Muscle layer of colon (tissue), 2 donors: Measurements from ENCODE around the gene DOK3.

Source experiments
- H3K27ac ChIP-seq: one replicate; pipeline ENCODE4 v1.7.0; 2013; ENCODE audit warnings: low read depth, mild to moderate bottlenecking, low read length, moderate library complexity
- H3K27me3 ChIP-seq, 2 donors: one replicate each; pipeline ENCODE4 v1.7.0; 2013; ENCODE audit warnings: low read length in 2 of 2, mild to moderate bottlenecking in 2 of 2; ENCODE audit not compliant: insufficient read depth in 2 of 2, control insufficient read depth in 1 of 2
- H3K36me3 ChIP-seq: one replicate; pipeline ENCODE4 v1.7.0; 2013; ENCODE audit warnings: mild to moderate bottlenecking, low read length; ENCODE audit not compliant: insufficient read depth
- H3K4me1 ChIP-seq: one replicate; pipeline ENCODE4 v1.7.0; 2013; ENCODE audit warnings: mild to moderate bottlenecking, low read length; ENCODE audit not compliant: insufficient read depth
- H3K4me3 ChIP-seq, 2 donors: one replicate each; pipeline ENCODE4 v1.7.0; 2013; ENCODE audit warnings: low read length in 2 of 2, low read depth in 1 of 2, mild to moderate bottlenecking in 1 of 2, moderate library complexity in 1 of 2
- H3K9ac ChIP-seq: one replicate; pipeline ENCODE4 v1.7.0; 2013; ENCODE audit warnings: low read length
- H3K9me3 ChIP-seq: one replicate; pipeline ENCODE4 v1.7.0; 2013; ENCODE audit warnings: mild to moderate bottlenecking, low read length
- donor health status: abdominal sarcoma.
- donor health status: Adenocarcinoma of cecum.

Gene DOK3

GRCh38 chr5:177467436-177467835 is 42.2 kb downstream of the DOK3 start:
- Histone ChIP-seq H3K27me3 (no peaks in the 10 kb centered on the region), H3K36me3 (peaks cover 22% of the 10 kb centered on the region), H3K4me1 (peaks cover 24% of the 10 kb centered on the region), H3K9ac (no peak overlapping the region), H3K27ac (no peak overlapping the region), H3K9me3 (no peaks in the 10 kb centered on the region), H3K4me3 (no peak overlapping the region)

- H3K4me3 ChIP-seq, result no peak overlapping the region
- no peak overlapping the region for H3K27ac ChIP-seq
- no peaks in the 10 kb centered on the region for H3K27me3 ChIP-seq
- no peaks in the 10 kb centered on the region for H3K9me3 ChIP-seq
- H3K9ac ChIP-seq, result no peak overlapping the region
- H3K36me3 ChIP-seq, result peaks cover 22% of the 10 kb centered on the region
- H3K4me1 ChIP-seq, result peaks cover 20% of the 10 kb centered on the region
Observed at GRCh38 chr5:177466861-177467260, 42.8 kb downstream of the DOK3 start.

GRCh38 chr5:177465044-177465443 is 44.6 kb downstream of the DOK3 start:
- H3K36me3 ChIP-seq, result peaks cover 26% of the 10 kb centered on the region
- H3K9ac ChIP-seq, result no peak overlapping the region
- H3K27me3 ChIP-seq, result no peaks in the 10 kb centered on the region
- H3K4me3 ChIP-seq, result no peak overlapping the region
- H3K9me3 ChIP-seq, result no peaks in the 10 kb centered on the region
- no peak overlapping the region for H3K27ac ChIP-seq
- peaks cover 2% of the 10 kb centered on the region for H3K4me1 ChIP-seq

GRCh38 chr5:177462021-177462670 is 47.5 kb downstream of the DOK3 start:
- no peak overlapping the region for H3K9ac ChIP-seq
- no peaks in the 10 kb centered on the region for H3K9me3 ChIP-seq
- no peak overlapping the region for H3K4me3 ChIP-seq
- H3K27me3 ChIP-seq, result no peaks in the 10 kb centered on the region
- H3K36me3 ChIP-seq, result peaks cover 42% of the 10 kb centered on the region
- H3K4me1 ChIP-seq, result peaks cover 4% of the 10 kb centered on the region
- no peak overlapping the region for H3K27ac ChIP-seq

GRCh38 chr5:177459819-177460628 is 49.6 kb downstream of the DOK3 start:
- Histone ChIP-seq H3K9ac (no peak overlapping the region), H3K4me1 (peaks cover 11% of the 10 kb centered on the region), H3K9me3 (no peaks in the 10 kb centered on the region), H3K27ac (no peak overlapping the region), H3K36me3 (peaks cover 24% of the 10 kb centered on the region), H3K4me3 (no peak overlapping the region), H3K27me3 (no peaks in the 10 kb centered on the region)

- peaks cover 11% of the 10 kb centered on the region for H3K4me1 ChIP-seq
Observed at GRCh38 chr5:177459357-177459756, 50.3 kb downstream of the DOK3 start.

GRCh38 chr5:177458912-177459350 is 50.7 kb downstream of the DOK3 start:
- H3K4me1 ChIP-seq, result peaks cover 14% of the 10 kb centered on the region
- no peaks in the 10 kb centered on the region for H3K9me3 ChIP-seq
- no peaks in the 10 kb centered on the region for H3K27me3 ChIP-seq
- H3K36me3 ChIP-seq, result peaks cover 24% of the 10 kb centered on the region
- no peak overlapping the region for H3K9ac ChIP-seq
- H3K27ac ChIP-seq, result no peak overlapping the region
- H3K4me3 ChIP-seq, result no peak overlapping the region

More at GRCh38 chr5:177459357-177459756, 50.3 kb downstream of the DOK3 start:
- Histone ChIP-seq H3K27ac (no peak overlapping the region), H3K4me3 (no peak overlapping the region), H3K9ac (no peak overlapping the region), H3K9me3 (no peaks in the 10 kb centered on the region), H3K27me3 (no peaks in the 10 kb centered on the region), H3K36me3 (peaks cover 24% of the 10 kb centered on the region)

GRCh38 chr5:177457852-177458681 is 51.6 kb downstream of the DOK3 start:
- Histone ChIP-seq H3K4me3 (no peak overlapping the region), H3K27ac (no peak overlapping the region), H3K4me1 (peaks cover 18% of the 10 kb centered on the region), H3K9me3 (no peaks in the 10 kb centered on the region), H3K9ac (no peak overlapping the region), H3K27me3 (peaks cover 2 to 5% of the 10 kb centered on the region in 2 donors), H3K36me3 (peaks cover 24% of the 10 kb centered on the region)

- H3K36me3 ChIP-seq, result peaks cover 24% of the 10 kb centered on the region
- no peak overlapping the region for H3K27ac ChIP-seq
- no peak overlapping the region for H3K4me3 ChIP-seq
- H3K4me1 ChIP-seq, result peaks cover 18% of the 10 kb centered on the region
- no peak overlapping the region for H3K9ac ChIP-seq
- H3K27me3 ChIP-seq, result peaks cover 10 to 13% of the 10 kb centered on the region in 2 donors
- no peaks in the 10 kb centered on the region for H3K9me3 ChIP-seq
Observed at GRCh38 chr5:177456976-177457851, 52.4 kb downstream of the DOK3 start.

- Histone ChIP-seq H3K27me3 (peaks cover 13 to 17% of the 10 kb centered on the region in 2 donors), H3K36me3 (peaks cover 24% of the 10 kb centered on the region), H3K9me3 (no peaks in the 10 kb centered on the region), H3K9ac (no peak overlapping the region), H3K4me3 (no peak overlapping the region), H3K27ac (peak overlapping the region; percentile 72), H3K4me1 (peaks cover 18% of the 10 kb centered on the region)
Observed at GRCh38 chr5:177456591-177456964, 53.0 kb downstream of the DOK3 start.
